Sigmoid colon (tissue), 7 donors: ENCODE measurements around the gene CCDC15. TPM values are rescaled to one million over a fixed set of nuclear protein-coding genes. Genes with fewer than 3 reads are reported as not detected.

Experiments
- DNase-seq: peaks from one replicate; pipeline ENCODE4 v3.0.0-alpha.2; 2019
- H3K27ac ChIP-seq, 4 donors: fragments of 200-600 bp; sonication (generic); one replicate each; pipeline ENCODE4 v1.5.1; 2016 to 2019; ENCODE audit warnings: mild to moderate bottlenecking in 1 of 4
- H3K27me3 ChIP-seq, 3 donors: fragments of 200-600 bp; sonication (generic); one replicate each; pipeline ENCODE4 v1.5.1; 2019; ENCODE audit warnings: mild to moderate bottlenecking in 1 of 3
- H3K36me3 ChIP-seq, 4 donors: fragments of 200-600 bp; sonication (generic); one replicate each; pipeline ENCODE4 v1.5.1; 2016 to 2019
- H3K4me1 ChIP-seq, 4 donors: fragments of 200-600 bp; sonication (generic); one replicate each; pipeline ENCODE4 v1.5.1; 2017 to 2019
- H3K4me3 ChIP-seq, 4 donors: fragments of 200-600 bp; sonication (generic); one replicate each; pipeline ENCODE4 v1.5.1; 2017 to 2019; ENCODE audit warnings: mild to moderate bottlenecking in 2 of 4, moderate library complexity in 1 of 4
- H3K9me3 ChIP-seq, 4 donors: fragments of 200-600 bp in 3 of 4; sonication (generic) in 3 of 4; one replicate each; pipeline versions ENCODE4 v1.5.1 to v1.6.1; 2013 to 2019
- EP300 ChIP-seq, 4 donors: sonication (generic); formaldehyde crosslinking; IDR thresholded peaks; one replicate each; pipeline ENCODE4 v1.6.1; 2017; ENCODE audit warnings: antibody characterized with exemption in 4 of 4
- POLR2A ChIP-seq, 2 donors: fragments of 450-650 bp; IDR thresholded peaks; one replicate each; pipeline ENCODE4 v1.6.1; 2016; ENCODE audit warnings: antibody characterized with exemption in 2 of 2, mild to moderate bottlenecking in 2 of 2, moderate library complexity in 2 of 2
- POLR2AphosphoS5 ChIP-seq, 4 donors: sonication (generic); formaldehyde crosslinking; IDR thresholded peaks; one replicate each; pipeline ENCODE4 v1.6.1; 2017; ENCODE audit warnings: antibody characterized with exemption in 4 of 4
- WGBS, 2 donors: extraction: QIAGEN DNeasy Blood & Tissue Kit; methylation state at CpG; one replicate each; pipeline ENCODE4 v1.1.7; 2013; 5-methylcytosine and 5-hydroxymethylcytosine counted together
- intact Hi-C: fragments of 100-400 bp; cut with DNase I; formaldehyde crosslinking; loops from one replicate; pipeline ENCODE4 v1.15.1; 2023
- polyA plus RNA-seq, 3 donors: library from polyadenylated mRNA; stranded (reverse); fragments of 200-250 nt; gene quantifications; one replicate each; pipeline ENCODE4 v1.2.3, GENCODE V29; 2013
- total RNA-seq, 4 donors: library from RNA; depleted of rRNA; stranded (reverse); fragments of >200 nt; gene quantifications; one replicate each; pipeline ENCODE4 v1.1.0, GENCODE V29; 2016
- TF ChIP-seq, protein P1 (sequence below), 4 experiments: fragments of 450-650 bp in 3 of 4; fragments of 200-600 bp in 1 of 4; IDR thresholded peaks; one replicate each; pipeline ENCODE4 v1.5.1; 2016 to 2019; ENCODE audit warnings: antibody characterized with exemption in 4 of 4, mild to moderate bottlenecking in 3 of 4, moderate library complexity in 2 of 4
- donor health status: healthy with polysubstance abuse.
- donor health status: Bipolar disorder and iron deficiency.
- donor health status: healthy.

CCDC15 gene
- total and polyA plus RNA-seq, 7 donors = 0.41 to 0.99 (median 0.66) TPM

GRCh38 chr11:125078016-125078415 is 124.0 kb downstream of the CCDC15 start:
- WGBS, 2 donors = 89 to 96% methylated on average over 11 of the region's 11 CpGs
- intact Hi-C loops = no loop called here
- no peaks in the 10 kb centered on the region for H3K36me3 ChIP-seq
- H3K4me3 ChIP-seq = no peak overlapping the region
- peaks cover 0 to 24% (median 0%) of the 10 kb centered on the region in 3 donors for H3K27me3 ChIP-seq
- H3K9me3 ChIP-seq = no peaks in the 10 kb centered on the region
- H3K27ac ChIP-seq = no peak overlapping the region
- TF ChIP-seq, protein P1, sequence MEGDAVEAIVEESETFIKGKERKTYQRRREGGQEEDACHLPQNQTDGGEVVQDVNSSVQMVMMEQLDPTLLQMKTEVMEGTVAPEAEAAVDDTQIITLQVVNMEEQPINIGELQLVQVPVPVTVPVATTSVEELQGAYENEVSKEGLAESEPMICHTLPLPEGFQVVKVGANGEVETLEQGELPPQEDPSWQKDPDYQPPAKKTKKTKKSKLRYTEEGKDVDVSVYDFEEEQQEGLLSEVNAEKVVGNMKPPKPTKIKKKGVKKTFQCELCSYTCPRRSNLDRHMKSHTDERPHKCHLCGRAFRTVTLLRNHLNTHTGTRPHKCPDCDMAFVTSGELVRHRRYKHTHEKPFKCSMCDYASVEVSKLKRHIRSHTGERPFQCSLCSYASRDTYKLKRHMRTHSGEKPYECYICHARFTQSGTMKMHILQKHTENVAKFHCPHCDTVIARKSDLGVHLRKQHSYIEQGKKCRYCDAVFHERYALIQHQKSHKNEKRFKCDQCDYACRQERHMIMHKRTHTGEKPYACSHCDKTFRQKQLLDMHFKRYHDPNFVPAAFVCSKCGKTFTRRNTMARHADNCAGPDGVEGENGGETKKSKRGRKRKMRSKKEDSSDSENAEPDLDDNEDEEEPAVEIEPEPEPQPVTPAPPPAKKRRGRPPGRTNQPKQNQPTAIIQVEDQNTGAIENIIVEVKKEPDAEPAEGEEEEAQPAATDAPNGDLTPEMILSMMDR (IDR thresholded peaks at IDR 0.05) = no peak
- TF ChIP-seq POLR2AphosphoS5 (IDR thresholded peaks at IDR 0.05) (no peak), EP300 (IDR thresholded peaks at IDR 0.05) (no peak), POLR2A (IDR thresholded peaks at IDR 0.05) (no peak)
- no peak for DNase-seq
- no peaks in the 10 kb centered on the region for H3K4me1 ChIP-seq

DNA sequence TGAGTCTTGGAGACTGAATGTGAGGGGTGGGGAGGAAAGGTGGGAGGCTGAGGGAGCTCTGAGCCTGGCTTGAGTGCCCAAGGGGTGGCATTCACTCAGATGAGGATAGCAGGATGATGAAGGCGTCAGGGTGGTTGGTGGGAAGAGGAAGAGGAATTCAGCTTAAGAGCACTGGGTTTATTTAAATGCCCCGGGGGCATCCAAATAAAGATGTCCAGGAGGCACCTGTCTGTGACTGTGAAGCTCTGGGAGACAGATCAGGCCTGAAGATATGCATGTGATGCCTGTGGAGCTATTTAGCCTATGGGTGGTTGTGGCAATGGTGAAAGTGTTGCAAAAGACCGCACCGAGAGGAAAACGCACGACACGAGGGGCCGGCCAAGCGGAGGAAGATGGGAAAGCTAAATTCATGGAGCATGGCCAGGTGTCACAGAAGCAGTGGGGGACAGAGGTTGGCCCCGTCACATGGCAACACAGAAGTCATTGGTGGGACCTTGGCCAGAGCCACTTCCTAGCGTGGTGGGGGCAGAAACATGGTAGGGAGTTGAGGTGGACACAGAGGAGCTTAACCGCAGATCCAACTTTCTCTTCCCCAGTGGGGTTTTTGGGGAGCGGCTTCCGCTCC is 124.6 kb downstream of the CCDC15 start:
- no peak for DNase-seq
- 89 to 92% methylated on average over 14 of the region's 14 CpGs for WGBS, 2 donors
- TF ChIP-seq, protein P1 (IDR thresholded peaks at IDR 0.05) = no peak
- TF ChIP-seq POLR2A (IDR thresholded peaks at IDR 0.05) (no peak), POLR2AphosphoS5 (IDR thresholded peaks at IDR 0.05) (no peak), EP300 (IDR thresholded peaks at IDR 0.05) (no peak)
- intact Hi-C loops = no loop called here
- H3K4me1 ChIP-seq = no peaks in the 10 kb centered on the region
- H3K9me3 ChIP-seq = no peaks in the 10 kb centered on the region
- H3K27me3 ChIP-seq = peaks cover 0 to 28% (median 0%) of the 10 kb centered on the region in 3 donors
- no peak overlapping the region for H3K27ac ChIP-seq
- no peak overlapping the region for H3K4me3 ChIP-seq
- no peaks in the 10 kb centered on the region for H3K36me3 ChIP-seq

- H3K4me3 ChIP-seq = no peak overlapping the region
- H3K27me3 ChIP-seq = peaks cover 0 to 28% (median 0%) of the 10 kb centered on the region in 3 donors
- intact Hi-C loops = no loop called here
- TF ChIP-seq EP300 (IDR thresholded peaks at IDR 0.05) = no peak
- no peak for TF ChIP-seq POLR2A (IDR thresholded peaks at IDR 0.05)
- no peaks in the 10 kb centered on the region for H3K36me3 ChIP-seq
- H3K4me1 ChIP-seq = no peaks in the 10 kb centered on the region
- 77 to 85% methylated on average over 18 of the region's 18 CpGs for WGBS, 2 donors
- H3K9me3 ChIP-seq = no peaks in the 10 kb centered on the region
- DNase-seq = no peak
- H3K27ac ChIP-seq = no peak overlapping the region
Measured at GRCh38 chr11:125079151-125079877, 125.3 kb downstream of the CCDC15 start.

DNA sequence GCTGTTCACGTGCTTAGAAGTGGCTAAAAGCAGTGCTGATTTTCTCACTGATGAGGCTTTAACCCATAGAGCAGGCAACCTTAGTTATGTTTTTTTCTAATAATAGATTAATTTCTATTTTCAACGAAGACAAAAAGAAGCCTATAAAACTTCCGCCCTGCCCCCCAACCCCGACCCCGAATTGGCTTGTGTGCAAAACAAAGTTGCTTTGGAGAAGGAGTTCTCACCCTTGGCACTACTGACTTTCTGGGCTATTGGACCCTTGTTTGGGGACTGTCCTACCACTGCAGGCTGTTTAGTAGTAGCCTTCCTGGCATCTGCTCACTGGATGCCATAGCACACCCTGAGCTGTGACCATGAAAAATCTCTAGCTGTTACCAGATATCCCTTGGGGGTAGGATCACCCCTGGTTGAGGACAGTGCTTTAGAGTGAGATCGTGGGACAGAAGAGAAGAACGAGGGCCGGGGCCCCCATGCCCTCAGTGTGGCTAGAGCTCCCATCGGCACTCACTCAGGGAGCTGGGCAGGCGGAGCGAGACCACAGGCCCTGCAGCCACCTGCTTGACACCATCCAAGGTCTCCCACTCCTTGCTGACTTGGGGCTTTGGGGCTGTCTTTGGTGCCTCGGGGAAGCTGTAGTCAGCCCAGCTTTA is 126.0 kb downstream of the CCDC15 start:
- peaks cover 0 to 28% (median 0%) of the 10 kb centered on the region in 3 donors for H3K27me3 ChIP-seq
- H3K36me3 ChIP-seq = no peaks in the 10 kb centered on the region
- no peaks in the 10 kb centered on the region for H3K4me1 ChIP-seq

More for the DNA sequence above, 126.0 kb downstream of the CCDC15 start:
- 90 to 91% methylated on average over 12 of the region's 12 CpGs for WGBS, 2 donors
- H3K4me3 ChIP-seq = no peak overlapping the region
- DNase-seq = no peak
- no peaks in the 10 kb centered on the region for H3K9me3 ChIP-seq
- no peak overlapping the region for H3K27ac ChIP-seq
- TF ChIP-seq POLR2A (IDR thresholded peaks at IDR 0.05) = no peak
- no peak for TF ChIP-seq POLR2AphosphoS5 (IDR thresholded peaks at IDR 0.05)
- TF ChIP-seq, protein P1 (IDR thresholded peaks at IDR 0.05) = no peak
- no peak for TF ChIP-seq EP300 (IDR thresholded peaks at IDR 0.05)
- intact Hi-C loops = no loop called here
